K562 (cell line): Measurements from ENCODE around the gene NAT9.

Experiments used
- EGR1 ChIP-seq: fragments of 450-650 bp; conservative IDR thresholded peaks from 2 replicates; pipeline ENCODE4 v1.6.1; 2017; ENCODE audit warnings: mild to moderate bottlenecking
- EZH2 ChIP-seq: IDR thresholded peaks from 2 replicates; pipeline ENCODE4 v1.6.1; 2012; ENCODE audit warnings: low read depth, mild to moderate bottlenecking, inconsistent platforms, low read length, borderline replicate concordance
- FOS ChIP-seq: IDR thresholded peaks from 3 replicates; pipeline ENCODE4 v1.6.1; 2011; ENCODE audit not compliant: insufficient read length; ENCODE audit errors: extremely low read depth
- FOXA1 ChIP-seq: fragments of 450-650 bp; IDR thresholded peaks from 2 replicates; pipeline ENCODE4 v1.6.1; 2016; ENCODE audit warnings: mild to moderate bottlenecking, borderline replicate concordance
- HDAC2 ChIP-seq: fragments of 450-650 bp; IDR thresholded peaks from 2 replicates; pipeline ENCODE4 v1.6.1; 2016; ENCODE audit warnings: mild to moderate bottlenecking
- MLLT1 ChIP-seq, 2 experiments: fragments of 450-650 bp; IDR thresholded peaks; 2 replicates each; pipeline ENCODE4 v1.6.1; 2016
- NR1H2 ChIP-seq: sonication (generic); formaldehyde crosslinking; IDR thresholded peaks from 2 replicates; pipeline ENCODE4 v1.4.0; 2020; ENCODE audit warnings: mild to moderate bottlenecking, missing genetic modification reagents
- PHF8 ChIP-seq: fragments of 200-600 bp; sonication (generic); IDR thresholded peaks from 2 replicates; pipeline ENCODE4 v1.6.1; 2012; ENCODE audit warnings: mixed run types, mild to moderate bottlenecking, inconsistent platforms, low read length, moderate library complexity, borderline replicate concordance
- PREB ChIP-seq: sonication (generic); formaldehyde crosslinking; IDR thresholded peaks from 2 replicates; pipeline ENCODE4 v1.8.1; 2023; ENCODE audit warnings: mild to moderate bottlenecking, missing genetic modification reagents
- SLC30A9 ChIP-seq: fragments of 250-450 bp; sonication (Bioruptor Pico); IDR thresholded peaks from 2 replicates; pipeline ENCODE4 v1.8.0; 2022; ENCODE audit warnings: mild to moderate bottlenecking, moderate library complexity
- TCF15 ChIP-seq: fragments of 250-450 bp; sonication (Bioruptor Pico); IDR thresholded peaks from 2 replicates; pipeline ENCODE4 v1.8.0; 2022; ENCODE audit warnings: moderate library complexity, mild to moderate bottlenecking, inconsistent platforms
- ZNF217 ChIP-seq: sonication (generic); formaldehyde crosslinking; IDR thresholded peaks from 2 replicates; pipeline ENCODE4 v1.8.0; 2022; ENCODE audit warnings: mild to moderate bottlenecking, missing genetic modification reagents
- TF ChIP-seq, protein P1 (sequence below), 3 experiments: IDR thresholded peaks in 2 of 3; conservative IDR thresholded peaks in 1 of 3; 2 replicates each; pipeline ENCODE4 v1.5.1; 2011 to 2012; ENCODE audit warnings: low read length in 3 of 3, mild to moderate bottlenecking in 3 of 3, control low read depth in 2 of 3, improper control_type of control experiment in 1 of 3, inconsistent platforms in 1 of 3, low read depth in 1 of 3, mixed read lengths in 1 of 3, moderate library complexity in 1 of 3; ENCODE audit not compliant: insufficient read depth in 2 of 3
- TF ChIP-seq, protein P2 (sequence below): sonication (generic); formaldehyde crosslinking; IDR thresholded peaks from 2 replicates; pipeline ENCODE4 v1.9.0; 2022; ENCODE audit warnings: mild to moderate bottlenecking, missing genetic modification reagents

GRCh38 chr17:74815550-74816370 is 39.6 kb upstream of the NAT9 start:
- TF ChIP-seq, protein P1, sequence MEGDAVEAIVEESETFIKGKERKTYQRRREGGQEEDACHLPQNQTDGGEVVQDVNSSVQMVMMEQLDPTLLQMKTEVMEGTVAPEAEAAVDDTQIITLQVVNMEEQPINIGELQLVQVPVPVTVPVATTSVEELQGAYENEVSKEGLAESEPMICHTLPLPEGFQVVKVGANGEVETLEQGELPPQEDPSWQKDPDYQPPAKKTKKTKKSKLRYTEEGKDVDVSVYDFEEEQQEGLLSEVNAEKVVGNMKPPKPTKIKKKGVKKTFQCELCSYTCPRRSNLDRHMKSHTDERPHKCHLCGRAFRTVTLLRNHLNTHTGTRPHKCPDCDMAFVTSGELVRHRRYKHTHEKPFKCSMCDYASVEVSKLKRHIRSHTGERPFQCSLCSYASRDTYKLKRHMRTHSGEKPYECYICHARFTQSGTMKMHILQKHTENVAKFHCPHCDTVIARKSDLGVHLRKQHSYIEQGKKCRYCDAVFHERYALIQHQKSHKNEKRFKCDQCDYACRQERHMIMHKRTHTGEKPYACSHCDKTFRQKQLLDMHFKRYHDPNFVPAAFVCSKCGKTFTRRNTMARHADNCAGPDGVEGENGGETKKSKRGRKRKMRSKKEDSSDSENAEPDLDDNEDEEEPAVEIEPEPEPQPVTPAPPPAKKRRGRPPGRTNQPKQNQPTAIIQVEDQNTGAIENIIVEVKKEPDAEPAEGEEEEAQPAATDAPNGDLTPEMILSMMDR (IDR thresholded peaks at IDR 0.05 in 2 of 3, conservative IDR thresholded peaks at IDR 0.05 in 1 of 3; ENCODE audit: insufficient read depth in 2 of 3, low read depth in 1 of 3, low read length in 3 of 3), result peak; percentile 47 to 62 (median 60)
- TF ChIP-seq SLC30A9 (CRISPR knock-in tag), result no peak
- TF ChIP-seq HDAC2, result no peak
- no peak for TF ChIP-seq TCF15 (CRISPR knock-in tag)
- no peak for TF ChIP-seq NR1H2
- no peak for TF ChIP-seq PHF8
- no peak for TF ChIP-seq MLLT1 (IDR thresholded peaks at IDR 0.05)
- no peak for TF ChIP-seq EGR1
- no peak for TF ChIP-seq EZH2
- no peak for TF ChIP-seq FOXA1
- TF ChIP-seq PREB (CRISPR knock-in tag), result no peak
- TF ChIP-seq FOS, result no peak
- TF ChIP-seq, protein P2, sequence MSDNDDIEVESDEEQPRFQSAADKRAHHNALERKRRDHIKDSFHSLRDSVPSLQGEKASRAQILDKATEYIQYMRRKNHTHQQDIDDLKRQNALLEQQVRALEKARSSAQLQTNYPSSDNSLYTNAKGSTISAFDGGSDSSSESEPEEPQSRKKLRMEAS (CRISPR knock-in tag), result no peak
- no peak for TF ChIP-seq ZNF217 (CRISPR knock-in tag)
